ENCODE measurements around the gene DLX5.

DNA sequence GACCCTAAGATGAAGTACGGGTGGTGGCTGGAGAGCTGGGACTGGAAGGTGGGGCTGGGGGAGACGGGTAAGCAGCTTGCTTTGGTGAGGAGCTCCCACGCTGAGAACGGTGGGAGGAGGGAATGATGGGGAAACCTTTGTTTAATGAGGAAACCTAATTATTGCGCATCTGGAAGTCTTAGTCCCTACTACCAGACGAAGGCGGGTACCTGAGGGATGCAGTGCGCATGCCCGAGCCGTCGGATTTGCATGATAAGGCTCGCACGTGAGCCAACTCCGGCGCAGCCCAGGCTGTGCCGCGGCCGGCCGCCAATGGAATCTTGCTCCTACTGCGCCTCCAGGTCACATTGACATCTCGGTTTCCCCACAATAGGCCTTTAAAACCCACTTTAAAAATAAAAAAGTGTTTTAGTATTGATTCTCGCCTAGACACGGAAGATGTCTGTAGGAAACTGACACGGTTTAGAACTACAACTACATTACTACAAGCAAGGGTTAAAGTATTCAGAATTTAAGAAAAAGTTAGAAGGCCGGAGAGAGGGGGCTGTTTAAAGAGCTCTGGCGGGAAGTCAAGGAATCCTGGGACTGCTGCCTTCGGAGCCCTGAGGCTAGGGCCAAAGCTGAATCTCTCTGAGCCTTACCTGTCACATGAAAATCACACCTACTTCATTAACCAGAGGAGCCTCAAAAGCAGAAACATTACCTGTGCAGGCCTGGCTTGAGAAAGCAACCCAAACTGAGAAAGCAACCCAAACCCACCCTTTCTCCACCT lies 31.4 kb downstream of the DLX5 start:
- TF ChIP-seq, protein P1, sequence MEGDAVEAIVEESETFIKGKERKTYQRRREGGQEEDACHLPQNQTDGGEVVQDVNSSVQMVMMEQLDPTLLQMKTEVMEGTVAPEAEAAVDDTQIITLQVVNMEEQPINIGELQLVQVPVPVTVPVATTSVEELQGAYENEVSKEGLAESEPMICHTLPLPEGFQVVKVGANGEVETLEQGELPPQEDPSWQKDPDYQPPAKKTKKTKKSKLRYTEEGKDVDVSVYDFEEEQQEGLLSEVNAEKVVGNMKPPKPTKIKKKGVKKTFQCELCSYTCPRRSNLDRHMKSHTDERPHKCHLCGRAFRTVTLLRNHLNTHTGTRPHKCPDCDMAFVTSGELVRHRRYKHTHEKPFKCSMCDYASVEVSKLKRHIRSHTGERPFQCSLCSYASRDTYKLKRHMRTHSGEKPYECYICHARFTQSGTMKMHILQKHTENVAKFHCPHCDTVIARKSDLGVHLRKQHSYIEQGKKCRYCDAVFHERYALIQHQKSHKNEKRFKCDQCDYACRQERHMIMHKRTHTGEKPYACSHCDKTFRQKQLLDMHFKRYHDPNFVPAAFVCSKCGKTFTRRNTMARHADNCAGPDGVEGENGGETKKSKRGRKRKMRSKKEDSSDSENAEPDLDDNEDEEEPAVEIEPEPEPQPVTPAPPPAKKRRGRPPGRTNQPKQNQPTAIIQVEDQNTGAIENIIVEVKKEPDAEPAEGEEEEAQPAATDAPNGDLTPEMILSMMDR (conservative IDR thresholded peaks at IDR 0.05 in 1 of 2, IDR thresholded peaks at IDR 0.05 in 1 of 2; ENCODE audit: low read depth in 1 of 2, low read length in 2 of 2), result no peak
- no peak for TF ChIP-seq EZH2 (IDR thresholded peaks at IDR 0.05; ENCODE audit: low read length, missing control alignments)
